Activated CD4-positive, alpha-beta T cell treated with anti-CD3 and anti-CD28 coated beads, Interleukin-2, amount 50 U/mL, for 4 hours (primary cell): ENCODE measurements around the gene GRM7.

ENCODE experiments used
- DNase-seq, 2 experiments: peaks; one replicate each; pipeline ENCODE4 v3.0.0-alpha.2; 2020

Gene GRM7

GRCh38 chr3:7322957-7323669 lies 462.2 kb downstream of the GRM7 start:
- no peak for DNase-seq

GRCh38 chr3:7328339-7328738 lies 467.4 kb downstream of the GRM7 start:
- no peak for DNase-seq

GRCh38 chr3:7332696-7333095 lies 471.8 kb downstream of the GRM7 start:
- DNase-seq, result no peak

GRCh38 chr3:7333125-7333524 lies 472.2 kb downstream of the GRM7 start:
- DNase-seq, result no peak

GRCh38 chr3:7340795-7341194 lies 479.9 kb downstream of the GRM7 start:
- DNase-seq, result no peak

- no peak for DNase-seq
Observed at GRCh38 chr3:7346364-7346763, 485.4 kb downstream of the GRM7 start.

- DNase-seq, result no peak
Observed at GRCh38 chr3:7357101-7357500, 496.2 kb downstream of the GRM7 start.

- DNase-seq, result no peak
Observed at GRCh38 chr3:7367968-7368367, 507.1 kb downstream of the GRM7 start.

GRCh38 chr3:7368597-7368996 lies 507.7 kb downstream of the GRM7 start:
- no peak for DNase-seq

GRCh38 chr3:7371693-7372572 lies 511.0 kb downstream of the GRM7 start:
- no peak for DNase-seq

GRCh38 chr3:7377103-7377502 lies 516.2 kb downstream of the GRM7 start:
- no peak for DNase-seq

GRCh38 chr3:7381741-7382140 lies 520.8 kb downstream of the GRM7 start:
- no peak for DNase-seq

GRCh38 chr3:7382293-7383010 lies 521.5 kb downstream of the GRM7 start:
- DNase-seq, result no peak

- no peak for DNase-seq
Observed at GRCh38 chr3:7385635-7386034, 524.7 kb downstream of the GRM7 start.

- no peak for DNase-seq
Observed at GRCh38 chr3:7388026-7388425, 527.1 kb downstream of the GRM7 start.

- no peak for DNase-seq
Observed at GRCh38 chr3:7392206-7392605, 531.3 kb downstream of the GRM7 start.

- no peak for DNase-seq
Observed at GRCh38 chr3:7393944-7394605, 533.2 kb downstream of the GRM7 start.

GRCh38 chr3:7396534-7396933 lies 535.6 kb downstream of the GRM7 start:
- no peak for DNase-seq

- DNase-seq, result no peak
Observed at GRCh38 chr3:7397097-7397496, 536.2 kb downstream of the GRM7 start.

- no peak for DNase-seq
Observed at GRCh38 chr3:7400360-7400759, 539.4 kb downstream of the GRM7 start.

GRCh38 chr3:7401418-7401817 lies 540.5 kb downstream of the GRM7 start:
- DNase-seq, result no peak

- DNase-seq, result no peak
Observed at GRCh38 chr3:7407107-7407506, 546.2 kb downstream of the GRM7 start.

- DNase-seq, result no peak
Observed at GRCh38 chr3:7410782-7411181, 549.9 kb downstream of the GRM7 start.
